Measurements from ENCODE around the gene PHC1.
"Not testable (repeated sequence)": the region's sequence is repeated elsewhere in the genome, so short reads cannot be mapped to it uniquely, and the experiment has no call there.

PHC1 gene

GRCh38 chr12:8914033-8914715 lies at the start of gene PHC1:
Gene PHC1 (plus strand): TSS chr12:8914509. CDS start chr12:8917678, 3,169 bp downstream.
- peak; percentile 89 for DNase-seq

DNA sequence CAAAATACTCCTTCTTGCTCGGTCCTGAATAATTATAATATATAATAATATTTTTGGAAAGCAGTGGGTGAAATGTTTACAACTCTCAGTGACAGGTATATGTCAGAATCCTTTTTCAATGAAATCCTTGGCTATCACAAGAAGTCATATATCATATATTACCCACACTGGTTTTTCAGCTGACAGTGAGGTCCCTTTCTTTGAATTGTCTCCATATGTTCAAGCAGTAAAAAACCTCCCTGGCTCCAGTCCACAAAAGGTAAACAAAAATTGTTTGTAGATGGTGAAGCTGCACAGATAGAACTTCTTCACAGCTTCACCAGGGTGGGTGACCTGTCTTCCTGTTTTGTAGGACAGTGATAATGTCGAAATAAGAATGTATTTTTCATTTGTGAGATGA lies 47.9 kb upstream of the PHC1 start:
- no peak for DNase-seq

DNA sequence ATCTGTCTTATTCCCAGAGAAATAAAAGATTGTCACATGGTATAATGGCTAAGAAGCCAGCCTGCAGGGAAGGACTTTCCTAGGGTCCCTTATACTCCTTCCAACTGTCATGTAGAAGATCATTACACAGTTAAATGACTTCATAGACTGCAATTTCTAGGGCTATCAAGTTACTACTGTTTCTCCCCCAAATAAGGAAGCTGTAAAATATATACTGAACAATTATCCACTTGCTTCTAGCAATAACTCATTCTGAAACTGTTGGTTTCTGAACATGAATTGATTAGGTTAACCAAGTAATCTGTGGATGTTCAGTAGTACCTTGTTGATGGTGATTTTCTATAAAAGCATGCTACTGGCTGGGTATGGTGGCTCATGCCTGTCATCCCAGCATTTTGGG lies 47.3 kb upstream of the PHC1 start:
- DNase-seq = no peak

GRCh38 chr12:8867786-8868185 lies 46.5 kb upstream of the PHC1 start:
- no peak for DNase-seq

GRCh38 chr12:8870586-8870985 lies 43.7 kb upstream of the PHC1 start:
- no peak for DNase-seq

DNA sequence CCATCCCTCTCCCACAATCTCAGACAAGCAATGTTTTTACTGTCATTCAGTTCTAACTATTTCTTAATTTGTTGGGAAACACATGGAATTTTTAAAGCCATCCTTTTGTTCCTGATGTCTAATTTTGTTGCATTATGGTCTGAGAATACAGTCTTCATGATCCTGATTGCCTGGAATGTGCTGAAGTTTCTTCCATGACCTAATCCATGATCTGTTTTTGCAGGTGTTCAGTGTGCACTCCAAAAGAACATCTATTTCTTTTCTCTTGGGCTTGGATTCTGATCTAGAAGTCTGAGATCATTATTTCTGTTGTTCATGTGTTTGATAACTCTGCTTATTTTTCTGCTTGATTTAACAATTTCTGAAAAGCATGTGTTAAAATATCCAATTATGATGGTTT lies 43.2 kb upstream of the PHC1 start:
- no peak for DNase-seq

- DNase-seq = no peak
These were observed 37.4 kb upstream of the PHC1 start for GRCh38 chr12:8876887-8877286.

GRCh38 chr12:8886502-8887284 lies 27.6 kb upstream of the PHC1 start:
- DNase-seq = no peak

DNA sequence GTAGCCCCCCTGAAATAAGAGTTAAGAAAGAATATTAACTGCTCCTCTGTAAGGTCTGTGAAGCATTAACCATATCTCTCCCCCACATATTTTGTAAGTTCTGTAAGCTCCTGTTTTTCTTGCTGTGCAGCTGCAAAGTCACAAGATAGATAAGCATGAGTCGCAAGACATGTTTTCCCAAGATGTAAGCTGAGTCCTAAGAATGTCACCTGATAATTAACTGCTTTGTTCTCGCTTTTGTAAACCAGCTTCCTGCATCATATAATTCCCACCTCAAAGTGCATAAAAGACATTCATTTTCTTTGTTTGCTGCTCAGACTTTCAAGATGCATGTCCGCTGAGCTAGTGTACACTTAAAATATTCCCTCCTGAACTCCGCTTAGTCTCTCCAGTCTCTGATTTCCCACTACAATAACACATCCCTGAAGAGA lies 27.0 kb upstream of the PHC1 start:
- DNase-seq = no peak

DNA sequence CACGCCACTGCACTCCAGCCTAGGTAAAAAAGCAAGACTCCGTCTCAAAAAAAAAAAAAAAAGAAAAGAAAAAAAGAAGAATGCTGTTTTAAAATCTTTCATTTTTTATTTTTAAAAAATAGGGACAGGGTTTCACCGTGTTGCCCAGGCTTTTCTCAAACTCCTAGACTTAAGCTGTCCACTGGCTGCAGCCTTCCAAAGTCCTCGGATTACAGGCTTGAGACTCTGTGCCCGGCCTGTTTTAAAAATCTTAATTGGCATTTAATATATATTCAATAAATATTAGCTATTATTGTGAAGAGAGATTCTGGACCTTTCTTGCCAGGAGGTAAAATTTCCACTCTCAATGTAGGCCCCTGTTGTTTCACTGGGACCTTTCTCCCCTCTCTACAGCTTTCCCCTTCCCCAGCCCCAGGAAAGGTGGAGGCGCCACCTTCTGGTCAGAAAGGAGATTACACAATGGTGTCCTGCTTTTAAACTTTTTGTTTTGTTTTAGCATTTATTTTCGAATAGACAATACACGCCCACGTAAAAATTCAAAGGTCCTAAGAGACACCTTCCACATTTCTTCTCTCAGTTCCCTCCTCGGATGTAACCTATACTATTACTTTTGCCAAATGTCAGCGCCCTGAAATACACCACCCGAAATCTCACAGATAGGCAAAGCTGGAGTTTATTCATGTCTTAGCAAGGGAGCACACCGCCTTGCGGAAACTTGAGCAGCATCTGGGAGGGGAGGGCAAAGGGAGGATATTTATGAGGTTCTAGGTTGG lies 23.8 kb upstream of the PHC1 start:
- peak; percentile 72 for DNase-seq

GRCh38 chr12:8891976-8892375 lies 22.3 kb upstream of the PHC1 start:
- DNase-seq = no peak

DNA sequence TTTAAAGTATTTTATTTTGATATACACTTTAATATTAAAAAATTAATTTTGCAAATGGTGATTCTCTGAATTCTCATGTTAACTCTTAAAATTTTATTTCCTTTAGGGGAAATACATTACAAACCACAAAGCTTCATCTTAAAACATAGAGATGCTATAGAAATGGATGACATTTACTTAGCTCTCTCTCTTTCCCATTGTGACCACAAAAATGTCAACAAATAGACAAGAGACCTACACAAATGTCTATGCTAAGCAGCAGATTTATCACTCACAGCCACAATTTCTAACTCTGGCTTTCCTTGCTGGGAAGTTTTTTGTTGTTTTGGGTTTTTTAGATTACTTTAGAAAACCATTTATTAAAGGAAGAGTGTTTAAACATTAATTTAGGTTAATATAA lies 19.9 kb upstream of the PHC1 start:
- DNase-seq = no peak

- no peak for DNase-seq
These were observed 19.3 kb upstream of the PHC1 start for GRCh38 chr12:8894986-8895385.

DNA sequence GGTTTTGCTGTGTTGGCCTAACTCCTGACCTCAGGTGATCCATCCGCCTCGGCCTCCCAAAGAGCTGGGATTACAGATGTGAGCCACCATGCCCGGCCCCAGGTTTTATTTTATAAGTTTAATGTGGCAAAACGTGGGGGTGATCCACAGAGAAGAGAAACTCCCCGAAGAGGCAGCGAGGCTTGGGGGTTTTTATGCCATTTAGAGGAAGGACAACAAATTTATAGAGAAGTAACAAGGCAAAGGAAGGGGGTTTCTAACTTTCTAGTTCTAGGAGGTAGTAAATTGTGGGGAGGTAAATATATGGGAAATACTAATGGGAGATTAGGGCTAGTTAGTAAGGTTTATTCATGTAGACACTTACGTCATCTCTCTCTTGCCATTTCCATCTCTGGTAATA lies 17.2 kb upstream of the PHC1 start:
- no peak for DNase-seq

GRCh38 chr12:8899830-8900229 lies 14.5 kb upstream of the PHC1 start:
- no peak for DNase-seq

GRCh38 chr12:8902703-8903102 lies 11.6 kb upstream of the PHC1 start:
- DNase-seq = not testable (repeated sequence)

- DNase-seq = no peak
These were observed 10.7 kb upstream of the PHC1 start for GRCh38 chr12:8903646-8904045.

GRCh38 chr12:8904665-8905064 lies 9.6 kb upstream of the PHC1 start:
- no peak for DNase-seq

- no peak for DNase-seq
These were observed 8.8 kb upstream of the PHC1 start for GRCh38 chr12:8905546-8905945.

DNA sequence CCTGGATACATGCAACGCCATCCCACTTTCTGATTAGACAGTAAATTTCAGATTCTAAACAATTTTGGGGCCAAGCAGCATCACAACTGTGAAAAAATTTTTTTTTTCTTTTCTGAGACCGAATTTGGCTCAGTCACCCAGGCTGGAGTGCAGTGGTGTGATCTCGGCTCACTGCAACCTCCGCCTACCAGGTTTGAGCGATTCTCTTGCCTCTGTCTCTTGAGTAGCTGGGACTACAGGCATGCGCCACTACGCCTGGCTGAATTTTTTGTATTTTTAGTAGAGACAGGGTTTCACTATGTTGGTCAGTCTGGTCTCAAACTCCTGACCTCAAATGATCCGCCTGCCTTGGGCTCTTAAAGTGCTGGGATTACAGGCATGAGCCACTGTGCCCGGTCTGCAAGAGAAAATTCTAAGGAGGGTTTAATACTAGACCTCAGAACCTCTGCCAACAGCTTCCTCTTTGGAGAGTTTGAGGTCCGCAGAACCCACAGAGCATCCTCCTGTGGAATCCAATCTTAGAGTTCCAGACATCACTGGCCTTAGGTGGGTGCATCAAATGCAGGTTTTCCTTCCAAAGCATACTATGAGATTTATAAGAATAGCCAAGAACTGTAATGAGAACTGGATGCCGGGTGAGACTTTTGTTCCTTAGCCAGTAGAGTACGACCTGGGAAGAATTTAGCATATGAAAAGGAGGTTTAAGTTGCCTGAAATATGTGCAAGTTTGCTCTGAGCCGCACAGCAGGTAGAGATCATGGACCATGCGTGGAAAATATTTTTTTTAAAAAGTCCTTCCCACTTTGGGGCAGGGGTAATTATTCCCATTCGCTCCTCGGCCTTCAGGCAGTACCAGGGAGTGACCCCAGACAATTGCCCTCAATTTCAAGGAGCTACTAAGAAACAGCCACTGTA lies 7.8 kb upstream of the PHC1 start:
- no peak for DNase-seq

- DNase-seq = no peak
These were observed 6.8 kb upstream of the PHC1 start for GRCh38 chr12:8907513-8907912.

DNA sequence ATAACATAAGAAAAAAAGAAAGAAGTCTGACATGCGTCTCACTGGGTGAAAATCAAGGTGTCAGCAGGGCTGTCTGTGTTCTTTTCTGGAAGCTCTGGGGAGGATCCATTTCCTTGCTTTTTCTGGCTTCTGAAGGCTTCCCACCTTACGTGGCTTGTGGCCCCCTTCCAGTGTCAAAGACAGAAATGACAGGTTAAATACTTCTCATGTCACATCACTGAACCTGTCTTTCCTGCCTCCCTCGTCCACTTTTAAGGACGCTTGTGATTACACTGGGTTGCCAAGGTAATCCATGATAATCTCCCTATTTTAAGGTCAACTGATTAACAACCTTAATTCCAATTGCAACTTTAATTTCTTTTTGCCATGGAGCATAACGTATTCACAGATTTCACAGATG lies 4.6 kb upstream of the PHC1 start:
- DNase-seq = no peak

Measured in CD4-positive, alpha-beta T cell treated with Interleukin-6 for 4 hours (primary cell).